Erythroblast (primary cell): ENCODE measurements around the gene LHFPL2.

Experiments used
- GATA1 ChIP-seq: IDR thresholded peaks from 2 replicates; pipeline ENCODE4 v1.6.1; 2011; ENCODE audit warnings: low read depth, mild to moderate bottlenecking, control low read depth, low read length, moderate library complexity
- POLR2A ChIP-seq: IDR thresholded peaks from 2 replicates; pipeline ENCODE4 v1.6.1; 2011; ENCODE audit warnings: mild to moderate bottlenecking, low read length

GRCh38 chr5:78653031-78653430 lies 4.5 kb upstream of the LHFPL2 start:
- TF ChIP-seq POLR2A (no peak), GATA1 (no peak)
